ENCODE results near the gene SLCO2B1. TPM values are rescaled to one million over a fixed set of nuclear protein-coding genes. Genes with fewer than 3 reads are reported as not detected.

The SLCO2B1 gene
- total RNA-seq, 3 donors from 2014 or later (not counting 1 experiment from before 2014, with no cell fraction given), result not detected

GRCh38 chr11:75238595-75239440 is 87.9 kb downstream of the SLCO2B1 start:
- Mint-ChIP-seq H3K4me1 (peaks cover 0 to 9% of the 10 kb centered on the region in 2 donors), H3K27me3 (ENCODE audit: low read depth in 2 of 2) (peaks cover 29 to 38% of the 10 kb centered on the region in 2 donors), H3K27ac (no peak overlapping the region), H3K36me3 (no peaks in the 10 kb centered on the region), H3K9me3 (no peaks in the 10 kb centered on the region), H3K4me3 (no peak overlapping the region)
- intact Hi-C loops (cut with micrococcal nuclease), result no loop called here
- peaks cover 15% of the 10 kb centered on the region for H3K4me1 ChIP-seq (ENCODE audit: control insufficient read depth, insufficient read depth, low read length)
- DNase-seq (no peak), ATAC-seq (no peak)
- TF ChIP-seq, protein P1, sequence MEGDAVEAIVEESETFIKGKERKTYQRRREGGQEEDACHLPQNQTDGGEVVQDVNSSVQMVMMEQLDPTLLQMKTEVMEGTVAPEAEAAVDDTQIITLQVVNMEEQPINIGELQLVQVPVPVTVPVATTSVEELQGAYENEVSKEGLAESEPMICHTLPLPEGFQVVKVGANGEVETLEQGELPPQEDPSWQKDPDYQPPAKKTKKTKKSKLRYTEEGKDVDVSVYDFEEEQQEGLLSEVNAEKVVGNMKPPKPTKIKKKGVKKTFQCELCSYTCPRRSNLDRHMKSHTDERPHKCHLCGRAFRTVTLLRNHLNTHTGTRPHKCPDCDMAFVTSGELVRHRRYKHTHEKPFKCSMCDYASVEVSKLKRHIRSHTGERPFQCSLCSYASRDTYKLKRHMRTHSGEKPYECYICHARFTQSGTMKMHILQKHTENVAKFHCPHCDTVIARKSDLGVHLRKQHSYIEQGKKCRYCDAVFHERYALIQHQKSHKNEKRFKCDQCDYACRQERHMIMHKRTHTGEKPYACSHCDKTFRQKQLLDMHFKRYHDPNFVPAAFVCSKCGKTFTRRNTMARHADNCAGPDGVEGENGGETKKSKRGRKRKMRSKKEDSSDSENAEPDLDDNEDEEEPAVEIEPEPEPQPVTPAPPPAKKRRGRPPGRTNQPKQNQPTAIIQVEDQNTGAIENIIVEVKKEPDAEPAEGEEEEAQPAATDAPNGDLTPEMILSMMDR (IDR thresholded peaks at IDR 0.05), result no peak
- H3K36me3 ChIP-seq (ENCODE audit: control insufficient read depth, insufficient read depth, low read length), result no peaks in the 10 kb centered on the region
- H3K27me3 ChIP-seq (ENCODE audit: control insufficient read depth, insufficient read depth, low read length), result peaks cover 18% of the 10 kb centered on the region
- H3K27ac ChIP-seq (ENCODE audit: low read length), result no peak overlapping the region
- 80% methylated on average over 9 of the region's 9 CpGs for WGBS (ENCODE audit: insufficient coverage)
- H3K4me3 ChIP-seq (ENCODE audit: low read length), result no peak overlapping the region
- H3K9me3 ChIP-seq (ENCODE audit: control insufficient read depth, insufficient read depth, low read length), result no peaks in the 10 kb centered on the region

- DNase-seq (no peak), ATAC-seq (no peak)
- peaks cover 30 to 39% of the 10 kb centered on the region in 2 donors for H3K27me3 Mint-ChIP-seq (ENCODE audit: low read depth in 2 of 2)
- TF ChIP-seq, protein P1 (IDR thresholded peaks at IDR 0.05), result no peak
- WGBS (ENCODE audit: insufficient coverage), result 56% methylated on average over 10 of the region's 10 CpGs
- intact Hi-C loops (cut with micrococcal nuclease), result no loop called here
- Histone ChIP-seq H3K27ac (ENCODE audit: low read length) (no peak overlapping the region), H3K9me3 (ENCODE audit: control insufficient read depth, insufficient read depth, low read length) (no peaks in the 10 kb centered on the region), H3K36me3 (ENCODE audit: control insufficient read depth, insufficient read depth, low read length) (no peaks in the 10 kb centered on the region), H3K4me3 (ENCODE audit: low read length) (no peak overlapping the region), H3K4me1 (ENCODE audit: control insufficient read depth, insufficient read depth, low read length) (peaks cover 15% of the 10 kb centered on the region), H3K27me3 (ENCODE audit: control insufficient read depth, insufficient read depth, low read length) (peaks cover 18% of the 10 kb centered on the region)
- no peaks in the 10 kb centered on the region for H3K36me3 Mint-ChIP-seq
- no peak overlapping the region for H3K27ac Mint-ChIP-seq
- peaks cover 0 to 9% of the 10 kb centered on the region in 2 donors for H3K4me1 Mint-ChIP-seq
- peak overlapping the region; percentile 81 for H3K4me3 Mint-ChIP-seq
- no peaks in the 10 kb centered on the region for H3K9me3 Mint-ChIP-seq
These were observed 88.8 kb downstream of the SLCO2B1 start for GRCh38 chr11:75239531-75240290.

GRCh38 chr11:75240311-75241035 is 89.6 kb downstream of the SLCO2B1 start, which contains the start of gene TPBGL:
TSS of gene TPBGL (plus strand) at chr11:75240774. CDS start at chr11:75241050, 276 bp downstream.
- Histone ChIP-seq H3K4me3 (ENCODE audit: low read length) (no peak within 1 kb of the TSS), H3K27me3 (ENCODE audit: control insufficient read depth, insufficient read depth, low read length) (peaks cover 18% of the 10 kb centered on the region), H3K27ac (ENCODE audit: low read length) (no peak within 1 kb of the TSS), H3K9me3 (ENCODE audit: control insufficient read depth, insufficient read depth, low read length) (no peaks in the 10 kb centered on the region), H3K4me1 (ENCODE audit: control insufficient read depth, insufficient read depth, low read length) (peaks cover 15% of the 10 kb centered on the region), H3K36me3 (ENCODE audit: control insufficient read depth, insufficient read depth, low read length) (no peaks in the 10 kb centered on the region)
- DNase-seq (peak in 1 of 2 donors; percentile 26), ATAC-seq (no peak)
- H3K9me3 Mint-ChIP-seq, result no peaks in the 10 kb centered on the region
- intact Hi-C loops (cut with micrococcal nuclease), result no loop called here
- WGBS (ENCODE audit: insufficient coverage), result 3% methylated on average over 57 of the region's 58 CpGs
- H3K36me3 Mint-ChIP-seq, result no peaks in the 10 kb centered on the region
- peaks cover 0 to 9% of the 10 kb centered on the region in 2 donors for H3K4me1 Mint-ChIP-seq
- peaks cover 30 to 42% of the 10 kb centered on the region in 2 donors for H3K27me3 Mint-ChIP-seq (ENCODE audit: low read depth in 2 of 2)
- peak within 1 kb of the TSS in 1 of 2 donors; percentile 29 for H3K27ac Mint-ChIP-seq
- TF ChIP-seq, protein P1 (IDR thresholded peaks at IDR 0.05), result no peak
- peak within 1 kb of the TSS; percentile 81 for H3K4me3 Mint-ChIP-seq

All from natural killer cell (primary cell).